Loucy (cell line): Measurements from ENCODE around the gene EZR.
"Not testable (repeated sequence)": the region's sequence is repeated elsewhere in the genome, so short reads cannot be mapped to it uniquely, and the experiment has no call there.

Source experiments
- H2AFZ ChIP-seq: fragments of 200-600 bp; sonication (generic); 2 replicates; pipeline ENCODE4 v1.6.0; 2016; ENCODE audit warnings: antibody characterized with exemption, mild to moderate bottlenecking, low read length, moderate library complexity
- H3F3A ChIP-seq: fragments of 200-600 bp; 2 replicates; pipeline ENCODE4 v1.6.0; 2016; ENCODE audit warnings: antibody characterized with exemption, low read depth, mild to moderate bottlenecking
- H3K27me3 ChIP-seq: fragments of 200-600 bp; sonication (generic); 2 replicates; pipeline ENCODE4 v1.6.1; 2014; ENCODE audit warnings: low read length, mild to moderate bottlenecking; ENCODE audit not compliant: insufficient read depth, poor library complexity, severe bottlenecking
- H3K36me3 ChIP-seq: fragments of 200-600 bp; sonication (generic); 2 replicates; pipeline ENCODE4 v1.6.1; 2016; ENCODE audit warnings: low read length; ENCODE audit not compliant: insufficient read depth
- H3K4me1 ChIP-seq: fragments of 200-600 bp; sonication (generic); 2 replicates; pipeline ENCODE4 v1.5.1; 2014; ENCODE audit warnings: low read length, mild to moderate bottlenecking; ENCODE audit not compliant: insufficient read depth, poor library complexity, severe bottlenecking
- H3K4me2 ChIP-seq: fragments of 200-600 bp; sonication (generic); 2 replicates; pipeline ENCODE4 v1.6.0; 2014; ENCODE audit warnings: antibody characterized with exemption, low read length, low read depth, mild to moderate bottlenecking; ENCODE audit not compliant: poor library complexity, severe bottlenecking
- H3K4me3 ChIP-seq: fragments of 200-600 bp; sonication (generic); 2 replicates; pipeline ENCODE4 v1.5.1; 2014; ENCODE audit warnings: low read length, mild to moderate bottlenecking, mixed read lengths; ENCODE audit not compliant: poor library complexity, severe bottlenecking
- H3K79me2 ChIP-seq: fragments of 200-600 bp; sonication (generic); 2 replicates; pipeline ENCODE4 v1.6.1; 2014; ENCODE audit warnings: low read length; ENCODE audit not compliant: insufficient read depth
- H3K9ac ChIP-seq: fragments of 200-600 bp; sonication (generic); 2 replicates; pipeline ENCODE4 v1.6.0; 2014; ENCODE audit warnings: mild to moderate bottlenecking, low read depth, low read length, moderate library complexity; ENCODE audit not compliant: poor library complexity, severe bottlenecking
- H3K9me2 ChIP-seq: fragments of 200-600 bp; sonication (generic); replicated peaks from 2 replicates; pipeline ENCODE4 v1.6.1; 2016; ENCODE audit warnings: low read depth, low read length, mixed read lengths
- H3K9me3 ChIP-seq: fragments of 200-600 bp; sonication (generic); 2 replicates; pipeline ENCODE4 v1.6.1; 2014; ENCODE audit warnings: mild to moderate bottlenecking, antibody characterized with exemption, low read length, low read depth; ENCODE audit not compliant: insufficient read depth
- H4K20me1 ChIP-seq: fragments of 200-600 bp; sonication (generic); 2 replicates; pipeline ENCODE4 v1.6.0; 2014; ENCODE audit warnings: antibody characterized with exemption, low read length, mild to moderate bottlenecking; ENCODE audit not compliant: insufficient read depth, poor library complexity, severe bottlenecking
- CTCF ChIP-seq: fragments of 200-600 bp; sonication (generic); conservative IDR thresholded peaks from 2 replicates; pipeline ENCODE4 v1.5.1; 2014; ENCODE audit warnings: mild to moderate bottlenecking, antibody characterized with exemption, low read length
- EZH2phosphoT487 ChIP-seq: fragments of 200-600 bp; IDR thresholded peaks from 2 replicates; pipeline ENCODE4 v1.6.1; 2018; ENCODE audit warnings: antibody characterized with exemption, mild to moderate bottlenecking, moderate library complexity, borderline replicate concordance

EZR gene

GRCh38 chr6:158825951-158826306, 6.8 kb upstream of the EZR start:
- Histone ChIP-seq H3K9ac (no peak overlapping the region), H2AFZ (no peak overlapping the region), H4K20me1 (no peaks in the 10 kb centered on the region), H3K4me1 (no peaks in the 10 kb centered on the region), H3K36me3 (no peaks in the 10 kb centered on the region), H3K27me3 (no peaks in the 10 kb centered on the region), H3F3A (no peaks in the 10 kb centered on the region), H3K9me2 (no peaks in the 10 kb centered on the region), H3K79me2 (no peaks in the 10 kb centered on the region), H3K9me3 (no peaks in the 10 kb centered on the region), H3K4me3 (no peak overlapping the region), H3K4me2 (no peak overlapping the region)
- TF ChIP-seq CTCF, result no peak
- no peak for TF ChIP-seq EZH2phosphoT487

GRCh38 chr6:158825038-158825950, 6.1 kb upstream of the EZR start:
- no peaks in the 10 kb centered on the region for H3K79me2 ChIP-seq
- no peaks in the 10 kb centered on the region for H3K9me3 ChIP-seq
- H3F3A ChIP-seq, result no peaks in the 10 kb centered on the region
- no peak overlapping the region for H2AFZ ChIP-seq
- no peak overlapping the region for H3K9ac ChIP-seq
- no peaks in the 10 kb centered on the region for H3K36me3 ChIP-seq
- H3K4me3 ChIP-seq, result no peak overlapping the region
- no peaks in the 10 kb centered on the region for H3K4me1 ChIP-seq
- no peaks in the 10 kb centered on the region for H3K27me3 ChIP-seq
- no peaks in the 10 kb centered on the region for H3K9me2 ChIP-seq
- TF ChIP-seq EZH2phosphoT487, result no peak
- TF ChIP-seq CTCF, result no peak
- no peaks in the 10 kb centered on the region for H4K20me1 ChIP-seq
- H3K4me2 ChIP-seq, result no peak overlapping the region

GRCh38 chr6:158823616-158824015, 4.4 kb upstream of the EZR start:
- not testable (repeated sequence) for H4K20me1 ChIP-seq, H3K4me3 ChIP-seq

More at GRCh38 chr6:158823616-158824015, 4.4 kb upstream of the EZR start:
- H2AFZ ChIP-seq, H3K27me3 ChIP-seq, H3K36me3 ChIP-seq, H3K9me2 ChIP-seq, H3K79me2 ChIP-seq, H3K9me3 ChIP-seq, H3F3A ChIP-seq, H3K4me2 ChIP-seq, H3K9ac ChIP-seq, H3K4me1 ChIP-seq: not testable (repeated sequence)
